GM18858 (cell line): Measurements from ENCODE around the gene NDUFB3.
"Not testable (repeated sequence)": the region's sequence is repeated elsewhere in the genome, so short reads cannot be mapped to it uniquely, and the experiment has no call there.

Experiments
- ATAC-seq: cut with Tn5 transposase; IDR thresholded peaks from one replicate; pipeline ENCODE4 v1.9.1; 2021; ENCODE audit not compliant: unreplicated experiment

The NDUFB3 gene

GRCh38 chr2:201090574-201090973 is 18.8 kb downstream of the NDUFB3 start:
- ATAC-seq, result no peak

- no peak for ATAC-seq
Measured at GRCh38 chr2:201093573-201093972, 21.8 kb downstream of the NDUFB3 start.

GRCh38 chr2:201100497-201100896 is 28.7 kb downstream of the NDUFB3 start:
- no peak for ATAC-seq

- ATAC-seq, result no peak
Measured at GRCh38 chr2:201105759-201106158, 34.0 kb downstream of the NDUFB3 start.

GRCh38 chr2:201107624-201108023 is 35.8 kb downstream of the NDUFB3 start:
- ATAC-seq, result no peak

- ATAC-seq, result no peak
Measured at GRCh38 chr2:201108341-201108740, 36.5 kb downstream of the NDUFB3 start.

- no peak for ATAC-seq
Measured at GRCh38 chr2:201109186-201109585, 37.4 kb downstream of the NDUFB3 start.

- ATAC-seq, result no peak
Measured at GRCh38 chr2:201110615-201111014, 38.8 kb downstream of the NDUFB3 start.

GRCh38 chr2:201111096-201111495 is 39.3 kb downstream of the NDUFB3 start:
- no peak for ATAC-seq

GRCh38 chr2:201114350-201114749 is 42.5 kb downstream of the NDUFB3 start:
- ATAC-seq, result no peak

GRCh38 chr2:201114846-201115245 is 43.0 kb downstream of the NDUFB3 start:
- ATAC-seq, result no peak

- ATAC-seq, result peak; percentile 21
Measured at GRCh38 chr2:201116115-201116958, 44.5 kb downstream of the NDUFB3 start, which contains the start of gene CFLAR. TSS of gene CFLAR (plus strand) at chr2:201116164. CDS start at chr2:201129866, 13,702 bp downstream.

- no peak for ATAC-seq
Measured at GRCh38 chr2:201116959-201117734, 45.3 kb downstream of the NDUFB3 start.

- ATAC-seq, result not testable (repeated sequence)
Measured at GRCh38 chr2:201117735-201118094, 45.9 kb downstream of the NDUFB3 start.

- peak; percentile 31 for ATAC-seq
Measured at GRCh38 chr2:201118121-201118960, 46.5 kb downstream of the NDUFB3 start.

- no peak for ATAC-seq
Measured at GRCh38 chr2:201118961-201119854, 47.4 kb downstream of the NDUFB3 start.

GRCh38 chr2:201122276-201122675 is 50.5 kb downstream of the NDUFB3 start:
- ATAC-seq, result no peak

- ATAC-seq, result peak; percentile 22
Measured at GRCh38 chr2:201126308-201127151, 54.7 kb downstream of the NDUFB3 start.

GRCh38 chr2:201127152-201127511 is 55.3 kb downstream of the NDUFB3 start:
- no peak for ATAC-seq
